NCI-H524 treated with DMSO at 0.1 percent for 48 hours (cell line): ENCODE results near the gene BICD2.
"Not testable (repeated sequence)": the region's sequence is repeated elsewhere in the genome, so short reads cannot be mapped to it uniquely, and the experiment has no call there.

Experiments used
- DNase-seq: peaks from one replicate; lab custom pipeline; 2025; lab: John Stamatoyannopoulos, UW

The BICD2 gene

GRCh38 chr9:92770360-92770995, 5.8 kb upstream of the BICD2 start:
- DNase-seq: no peak

GRCh38 chr9:92769990-92770359, 5.3 kb upstream of the BICD2 start:
- DNase-seq: no peak

- DNase-seq: no peak
These were observed 4.7 kb upstream of the BICD2 start for GRCh38 chr9:92769286-92769685.

- DNase-seq: not testable (repeated sequence)
These were observed 4.2 kb upstream of the BICD2 start for GRCh38 chr9:92768816-92769215.

- no peak for DNase-seq
These were observed 2.7 kb upstream of the BICD2 start for GRCh38 chr9:92767066-92768054.

- DNase-seq: peak; percentile 94
These were observed 629 bp upstream of the BICD2 start for GRCh38 chr9:92764988-92765936.

GRCh38 chr9:92763721-92764380, 782 bp downstream of the BICD2 start:
- no peak for DNase-seq

GRCh38 chr9:92762781-92763708, 1.6 kb downstream of the BICD2 start:
- DNase-seq: no peak

GRCh38 chr9:92762196-92762595, 2.4 kb downstream of the BICD2 start:
- no peak for DNase-seq

GRCh38 chr9:92761686-92762085, 2.9 kb downstream of the BICD2 start:
- no peak for DNase-seq

GRCh38 chr9:92760494-92760893, 4.1 kb downstream of the BICD2 start:
- DNase-seq: no peak

GRCh38 chr9:92760070-92760469, 4.6 kb downstream of the BICD2 start:
- no peak for DNase-seq

GRCh38 chr9:92759446-92759845, 5.2 kb downstream of the BICD2 start:
- no peak for DNase-seq

GRCh38 chr9:92756792-92757191, 7.8 kb downstream of the BICD2 start:
- no peak for DNase-seq

- DNase-seq: no peak
These were observed 10.4 kb downstream of the BICD2 start for GRCh38 chr9:92754091-92754745.

- no peak for DNase-seq
These were observed 11.7 kb downstream of the BICD2 start for GRCh38 chr9:92752812-92753404.

GRCh38 chr9:92749934-92750315, 14.7 kb downstream of the BICD2 start:
- DNase-seq: no peak

- DNase-seq: peak; percentile 98
These were observed 15.3 kb downstream of the BICD2 start for GRCh38 chr9:92749071-92749933.

- DNase-seq: no peak
These were observed 16.5 kb downstream of the BICD2 start for GRCh38 chr9:92748233-92748497.
